Bronchial epithelial cell (primary cell): Measurements from ENCODE around the gene NAV3. TPM values are rescaled to one million over a fixed set of nuclear protein-coding genes. Genes with fewer than 3 reads are reported as not detected.

ENCODE experiments used
- DNase-seq: peaks from one replicate; pipeline ENCODE4 v3.0.0-alpha.2; 2010; ENCODE audit warnings: low read depth
- FAIRE-seq: peaks from 2 replicates; lab custom pipeline; 2011; peaks lifted over from hg19 to GRCh38; lab: Jason Lieb, UNC
- H3K27me3 ChIP-seq: 2 replicates; pipeline ENCODE4 v1.5.1; 2011; ENCODE audit warnings: low read length; ENCODE audit not compliant: control insufficient read depth, insufficient read depth
- H3K36me3 ChIP-seq: 2 replicates; pipeline ENCODE4 v1.5.1; 2011; ENCODE audit warnings: low read length; ENCODE audit not compliant: control insufficient read depth, insufficient read depth
- H3K4me3 ChIP-seq: 2 replicates; pipeline ENCODE4 v1.5.1; 2011; ENCODE audit warnings: mild to moderate bottlenecking, low read depth, low read length, control low read depth
- total RNA-seq: library from RNA; depleted of rRNA; stranded (reverse); fragments of >200 nt; gene quantifications from 2 replicates; pipeline ENCODE4 v1.2.1, GENCODE V29; 2014
- TF ChIP-seq, protein P1 (sequence below): IDR thresholded peaks from 2 replicates; pipeline ENCODE4 v1.5.1; 2011; ENCODE audit warnings: mild to moderate bottlenecking, moderate library complexity, low read length, control low read depth, inconsistent platforms; ENCODE audit not compliant: insufficient read depth, severe bottlenecking

NAV3 gene
- total RNA-seq, 1 donor from 2014 or later = 1.6 TPM

DNA sequence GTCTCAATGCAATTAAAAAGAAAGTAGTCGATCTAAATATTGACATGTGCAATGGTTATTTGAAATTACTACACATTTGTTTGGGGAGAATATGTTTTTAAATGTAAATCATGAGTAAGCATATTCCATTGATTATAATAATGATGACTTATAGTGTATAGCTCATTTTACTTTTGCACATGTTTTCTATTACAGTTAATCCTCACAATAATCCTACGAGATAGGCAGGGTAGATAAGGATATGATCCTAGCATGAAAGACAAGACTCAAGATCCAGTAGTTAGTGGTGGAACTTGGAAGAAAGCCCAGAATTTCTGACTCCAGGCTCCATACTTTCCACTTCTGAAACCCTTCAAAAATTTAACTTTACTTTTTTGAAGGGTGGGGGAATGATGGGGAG lies 94.0 kb downstream of the NAV3 start:
- DNase-seq (no peak), FAIRE-seq (no peak)
- no peaks in the 10 kb centered on the region for H3K27me3 ChIP-seq
- H3K36me3 ChIP-seq = no peaks in the 10 kb centered on the region
- no peak overlapping the region for H3K4me3 ChIP-seq
- TF ChIP-seq, protein P1, sequence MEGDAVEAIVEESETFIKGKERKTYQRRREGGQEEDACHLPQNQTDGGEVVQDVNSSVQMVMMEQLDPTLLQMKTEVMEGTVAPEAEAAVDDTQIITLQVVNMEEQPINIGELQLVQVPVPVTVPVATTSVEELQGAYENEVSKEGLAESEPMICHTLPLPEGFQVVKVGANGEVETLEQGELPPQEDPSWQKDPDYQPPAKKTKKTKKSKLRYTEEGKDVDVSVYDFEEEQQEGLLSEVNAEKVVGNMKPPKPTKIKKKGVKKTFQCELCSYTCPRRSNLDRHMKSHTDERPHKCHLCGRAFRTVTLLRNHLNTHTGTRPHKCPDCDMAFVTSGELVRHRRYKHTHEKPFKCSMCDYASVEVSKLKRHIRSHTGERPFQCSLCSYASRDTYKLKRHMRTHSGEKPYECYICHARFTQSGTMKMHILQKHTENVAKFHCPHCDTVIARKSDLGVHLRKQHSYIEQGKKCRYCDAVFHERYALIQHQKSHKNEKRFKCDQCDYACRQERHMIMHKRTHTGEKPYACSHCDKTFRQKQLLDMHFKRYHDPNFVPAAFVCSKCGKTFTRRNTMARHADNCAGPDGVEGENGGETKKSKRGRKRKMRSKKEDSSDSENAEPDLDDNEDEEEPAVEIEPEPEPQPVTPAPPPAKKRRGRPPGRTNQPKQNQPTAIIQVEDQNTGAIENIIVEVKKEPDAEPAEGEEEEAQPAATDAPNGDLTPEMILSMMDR = no peak

DNA sequence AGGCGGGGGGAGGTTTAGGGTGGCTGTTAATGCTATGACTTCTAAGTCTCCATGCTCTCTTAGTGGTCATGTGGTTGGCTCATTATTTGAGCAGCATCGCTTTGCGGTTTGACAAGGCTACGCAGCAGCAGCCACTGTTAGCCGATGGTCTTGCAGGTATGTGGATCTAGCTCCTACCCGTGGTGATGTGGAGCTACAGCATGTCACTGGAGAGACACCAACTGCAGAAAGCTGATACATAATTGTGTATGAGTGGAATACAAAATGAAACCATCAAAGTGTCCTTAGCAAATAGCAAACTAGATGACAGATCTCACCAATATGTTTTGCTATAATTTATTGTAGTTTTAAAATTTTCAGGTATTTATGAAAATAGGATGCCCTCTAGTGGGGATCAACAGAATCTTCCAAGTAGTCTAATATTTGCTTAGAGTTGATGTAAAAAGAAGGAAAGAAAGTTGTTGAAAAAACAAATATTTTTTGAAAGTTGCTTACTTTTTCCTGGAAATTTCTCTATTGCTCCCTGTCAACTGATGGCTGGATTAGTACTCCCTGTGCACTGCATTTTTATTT lies 94.9 kb downstream of the NAV3 start:
- TF ChIP-seq, protein P1 = peak; percentile 95
- DNase-seq (peak; percentile 90), FAIRE-seq (no peak)
- no peak overlapping the region for H3K4me3 ChIP-seq
- no peaks in the 10 kb centered on the region for H3K27me3 ChIP-seq
- no peaks in the 10 kb centered on the region for H3K36me3 ChIP-seq

DNA sequence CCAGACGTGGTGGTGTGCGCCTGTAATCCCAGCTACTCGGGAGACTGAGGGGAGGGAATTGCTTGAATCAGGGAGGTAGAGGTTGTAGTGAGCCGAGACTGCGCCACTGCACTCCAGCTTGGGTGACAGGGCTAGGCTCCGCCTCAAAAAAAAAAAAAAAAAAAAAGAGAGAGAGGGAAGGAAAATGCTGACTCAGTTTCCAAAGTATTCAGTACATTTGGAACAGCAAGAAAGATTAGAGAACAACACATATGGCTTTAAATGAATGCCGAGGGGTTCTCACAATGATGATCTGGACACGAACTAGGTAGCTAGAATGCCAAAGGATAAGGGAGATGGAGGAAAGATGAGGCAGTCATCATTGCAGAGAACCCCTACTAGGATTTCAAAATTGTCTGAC lies 97.4 kb downstream of the NAV3 start:
- DNase-seq (no peak), FAIRE-seq (no peak)
- TF ChIP-seq, protein P1 = no peak
- H3K27me3 ChIP-seq = no peaks in the 10 kb centered on the region
- no peaks in the 10 kb centered on the region for H3K36me3 ChIP-seq
- no peak overlapping the region for H3K4me3 ChIP-seq

DNA sequence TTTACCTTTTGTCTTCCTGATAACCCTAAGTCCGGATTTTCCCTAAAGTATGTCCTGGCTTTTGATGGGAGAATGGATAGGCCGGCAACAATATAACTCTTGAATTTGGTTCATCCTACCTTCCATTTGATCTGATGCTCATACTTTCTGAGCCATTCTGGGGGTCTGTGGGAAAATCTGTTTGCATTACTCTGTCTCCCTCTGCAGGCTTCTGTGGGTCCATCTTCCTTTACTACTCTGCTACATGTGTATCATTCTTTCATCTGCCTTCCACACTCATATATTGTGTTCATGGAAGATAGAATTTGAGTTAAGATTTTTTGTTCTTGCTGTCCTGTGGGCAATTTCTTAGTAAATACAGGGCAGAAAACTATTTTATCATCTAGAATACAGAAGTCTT lies 101.5 kb downstream of the NAV3 start:
- TF ChIP-seq, protein P1 = no peak
- H3K27me3 ChIP-seq = no peaks in the 10 kb centered on the region
- H3K36me3 ChIP-seq = no peaks in the 10 kb centered on the region
- no peak overlapping the region for H3K4me3 ChIP-seq
- DNase-seq (no peak), FAIRE-seq (no peak)

DNA sequence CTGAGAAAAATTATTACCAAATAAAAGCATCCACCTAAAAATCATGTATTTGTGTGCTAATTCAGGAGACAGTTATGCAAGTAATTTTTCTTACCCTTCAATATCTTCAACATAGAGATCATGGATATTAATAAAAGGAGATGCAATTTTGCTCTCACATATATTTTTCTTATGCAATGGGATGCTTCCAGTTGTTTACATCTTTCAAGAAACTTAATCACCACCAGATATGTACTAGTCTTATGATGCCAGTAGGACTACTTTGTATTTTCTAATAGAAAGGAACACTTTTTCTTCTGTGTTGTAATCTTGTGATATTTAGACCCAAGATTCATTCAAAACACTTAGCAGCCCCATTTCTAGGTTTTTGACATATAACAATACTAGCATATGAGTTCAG lies 107.6 kb downstream of the NAV3 start:
- TF ChIP-seq, protein P1 = no peak
- H3K4me3 ChIP-seq = no peak overlapping the region
- no peak for DNase-seq
- no peaks in the 10 kb centered on the region for H3K36me3 ChIP-seq
- no peaks in the 10 kb centered on the region for H3K27me3 ChIP-seq
- FAIRE-seq = no peak

DNA sequence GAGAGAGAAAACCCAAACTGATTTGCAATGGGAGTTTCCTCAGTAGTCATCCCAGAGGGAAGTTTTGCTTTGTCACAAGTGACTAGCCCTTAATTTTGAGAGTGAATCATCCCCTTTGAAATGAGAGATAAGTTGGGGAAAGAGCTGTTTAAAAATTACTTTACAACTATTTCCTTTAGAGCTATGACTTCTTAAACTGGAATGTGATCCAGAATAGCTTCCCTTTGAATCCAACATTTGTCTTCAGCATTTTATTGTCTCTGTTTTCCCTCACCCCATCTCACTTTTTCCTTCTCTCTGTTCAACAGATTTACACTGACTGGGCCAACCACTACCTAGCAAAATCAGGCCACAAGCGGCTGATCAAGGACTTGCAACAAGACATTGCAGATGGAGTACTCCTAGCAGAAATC lies 109.3 kb downstream of the NAV3 start:
- H3K36me3 ChIP-seq = no peaks in the 10 kb centered on the region
- DNase-seq = peak; percentile 94
- no peaks in the 10 kb centered on the region for H3K27me3 ChIP-seq
- TF ChIP-seq, protein P1 = no peak
- FAIRE-seq = no peak
- no peak overlapping the region for H3K4me3 ChIP-seq
